Epithelial cell of prostate (primary cell): ENCODE data around the gene CAPZA3.
"Not testable (repeated sequence)": the region's sequence is repeated elsewhere in the genome, so short reads cannot be mapped to it uniquely, and the experiment has no call there.

Source experiments
- DNase-seq: peaks from one replicate; pipeline ENCODE4 v3.0.0-alpha.2; 2011; ENCODE audit warnings: low read depth, low spot score
- H3K27ac ChIP-seq: fragments of 450-650 bp; 2 replicates; pipeline ENCODE4 v1.5.1; 2017; ENCODE audit warnings: mild to moderate bottlenecking

The CAPZA3 gene, protein sequence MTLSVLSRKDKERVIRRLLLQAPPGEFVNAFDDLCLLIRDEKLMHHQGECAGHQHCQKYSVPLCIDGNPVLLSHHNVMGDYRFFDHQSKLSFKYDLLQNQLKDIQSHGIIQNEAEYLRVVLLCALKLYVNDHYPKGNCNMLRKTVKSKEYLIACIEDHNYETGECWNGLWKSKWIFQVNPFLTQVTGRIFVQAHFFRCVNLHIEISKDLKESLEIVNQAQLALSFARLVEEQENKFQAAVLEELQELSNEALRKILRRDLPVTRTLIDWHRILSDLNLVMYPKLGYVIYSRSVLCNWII

DNA sequence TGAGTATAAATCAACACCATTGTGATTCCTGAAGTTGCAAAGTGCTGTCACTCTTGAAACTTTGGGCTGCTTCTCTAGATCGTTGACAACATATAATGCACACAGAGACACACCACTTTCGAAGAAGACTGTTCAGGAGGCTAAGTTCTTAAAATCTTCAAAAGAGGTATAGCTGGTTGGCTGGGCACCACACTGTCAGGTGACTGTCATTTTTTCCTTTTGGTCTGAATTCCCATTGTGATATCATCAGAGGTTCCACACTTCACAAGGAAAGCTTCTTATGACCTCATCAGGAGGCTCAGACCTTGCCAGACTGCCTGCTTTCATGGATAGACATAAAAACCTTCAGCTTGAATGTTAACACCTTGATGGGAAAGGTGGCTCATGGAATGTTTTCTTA lies at the start of gene CAPZA3, which contains the start of gene PLCZ1:
TSS of gene CAPZA3 (plus strand) at position 301 of the 400 bp plus-strand sequence. CDS start 150 bp downstream, outside the sequence.
TSS of gene PLCZ1 (minus strand) at position 194 of the 400 bp plus-strand sequence. CDS start 641 bp downstream, outside the sequence.
- DNase-seq = no peak
- H3K27ac ChIP-seq = no peak within 1 kb of the TSS

DNA sequence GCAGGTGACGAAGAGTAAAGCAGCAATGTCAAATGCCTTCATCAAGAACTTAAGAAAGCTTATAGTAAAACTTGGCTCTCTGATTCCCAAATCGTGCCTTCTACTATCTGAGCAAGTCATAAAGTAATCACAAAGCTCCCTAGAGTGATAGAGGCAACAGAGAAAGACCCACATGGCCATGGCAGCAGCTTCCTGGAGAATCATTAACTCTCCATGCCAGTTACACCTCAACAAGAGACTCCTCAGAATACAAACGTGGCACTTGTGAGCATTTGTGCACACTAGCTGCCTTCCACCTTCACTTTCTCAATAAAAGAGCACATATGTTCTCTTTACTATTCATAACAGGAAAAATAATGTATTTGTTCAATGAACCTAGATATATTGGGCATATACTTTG lies 48.1 kb upstream of the CAPZA3 start:
- peak overlapping the region; percentile 95 for H3K27ac ChIP-seq
- DNase-seq = no peak

DNA sequence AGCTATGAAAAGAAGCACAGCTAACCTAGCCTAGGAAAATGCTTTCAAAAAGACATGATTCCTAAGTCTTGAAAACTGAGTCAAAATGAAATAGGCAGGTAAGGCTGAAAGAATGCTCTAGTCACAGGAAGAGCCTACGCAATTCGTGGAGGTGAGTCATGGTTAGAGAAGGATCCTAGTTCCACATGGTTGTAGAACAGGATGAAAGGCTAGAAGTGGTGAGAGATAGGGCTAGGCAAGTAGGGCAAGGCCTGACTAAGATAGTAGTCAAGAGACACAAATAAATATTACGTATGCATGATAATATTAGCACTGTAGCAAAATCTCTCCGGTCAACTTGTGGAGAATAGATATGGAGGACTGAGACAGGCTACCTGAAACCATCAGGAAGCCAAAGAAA lies 47.3 kb upstream of the CAPZA3 start:
- peak overlapping the region; percentile 95 for H3K27ac ChIP-seq
- DNase-seq = peak; percentile 98

DNA sequence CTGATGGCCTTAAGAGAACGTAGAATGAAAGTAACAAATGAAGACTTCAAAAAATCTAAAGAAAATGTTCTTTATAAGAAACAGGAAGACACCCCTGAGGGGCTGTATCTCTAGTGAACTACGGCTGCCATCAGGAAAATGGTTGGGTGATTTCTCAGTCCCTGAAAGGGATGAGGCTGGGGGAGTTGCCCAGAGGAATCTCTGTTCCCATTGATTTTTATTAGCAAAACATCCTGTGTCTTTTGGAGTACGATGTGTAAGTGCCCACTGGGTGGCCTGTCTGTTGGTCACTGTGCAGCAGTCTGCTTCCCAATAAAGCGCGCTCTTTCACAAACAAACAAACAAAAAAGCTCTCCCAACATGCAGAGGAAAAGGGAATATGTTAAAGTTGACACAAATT lies 43.9 kb upstream of the CAPZA3 start:
- not testable (repeated sequence) for H3K27ac ChIP-seq, DNase-seq

DNA sequence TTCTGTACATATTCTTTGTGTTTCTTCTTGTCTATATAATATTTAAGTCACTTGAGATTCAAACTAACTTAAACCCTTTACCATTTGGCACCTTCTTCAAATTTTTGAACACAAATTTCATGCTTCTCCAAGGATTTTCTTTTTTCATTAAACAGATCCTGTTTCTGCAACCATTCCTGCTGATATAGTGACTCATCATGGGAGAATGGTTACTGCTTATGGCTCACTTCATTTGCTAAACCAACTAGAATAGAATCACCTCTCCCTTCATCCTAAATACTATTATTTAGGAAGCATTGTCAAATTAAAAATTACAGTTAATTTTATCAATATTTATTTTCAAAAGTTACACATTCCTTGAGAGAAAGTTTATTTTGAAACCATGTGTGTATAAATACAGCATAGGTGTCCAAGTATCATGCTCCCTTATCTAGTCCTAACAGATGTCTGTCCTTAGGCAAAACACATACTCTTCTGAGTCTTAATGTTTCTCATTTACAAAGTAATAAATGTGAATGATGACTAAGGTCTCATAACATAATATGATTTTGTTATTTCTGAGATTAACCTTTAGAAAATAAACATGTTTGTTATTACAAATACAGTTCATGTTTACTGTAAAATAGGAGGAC lies 40.8 kb upstream of the CAPZA3 start:
- DNase-seq = no peak

DNA sequence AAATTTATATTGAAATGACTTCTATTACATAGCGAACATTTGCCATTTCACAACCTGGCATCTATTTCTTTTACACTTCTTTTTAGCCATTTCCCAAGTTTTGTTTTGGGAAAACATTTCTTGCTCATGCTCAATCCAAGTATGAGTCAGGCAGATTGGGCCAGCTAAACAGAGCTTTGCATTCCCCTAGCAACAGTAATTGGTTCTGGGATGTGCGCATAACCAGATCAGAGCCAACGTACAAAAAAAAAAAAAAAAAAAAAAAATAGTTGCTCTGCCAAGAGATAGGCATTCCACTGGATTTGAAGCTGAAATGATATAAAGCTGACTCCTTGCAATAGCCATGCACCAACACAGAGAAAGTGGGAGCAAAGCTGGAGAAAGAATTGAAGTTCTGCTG lies 37.6 kb upstream of the CAPZA3 start:
- DNase-seq = no peak
- H3K27ac ChIP-seq = no peak overlapping the region

More for the DNA sequence above, 40.8 kb upstream of the CAPZA3 start:
- H3K27ac ChIP-seq = peak overlapping the region; percentile 33

DNA sequence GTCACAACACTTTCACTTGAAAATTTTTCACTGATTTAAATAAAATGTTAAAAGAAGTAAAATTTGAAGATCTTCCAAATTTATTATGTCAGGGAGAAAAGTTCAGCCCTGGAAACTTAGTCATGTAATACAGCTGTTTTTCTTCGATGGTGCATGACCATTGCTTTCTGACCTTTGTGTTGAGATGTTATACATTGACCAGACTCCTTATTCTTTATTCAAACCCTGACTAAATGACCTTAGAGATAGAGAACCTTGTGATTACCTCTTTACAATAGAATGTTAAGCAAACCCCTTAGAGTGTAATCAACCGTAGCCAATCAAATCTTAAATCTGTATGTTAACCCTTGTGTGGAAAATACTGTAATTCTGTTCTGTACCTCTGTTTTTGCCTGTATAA lies 34.6 kb upstream of the CAPZA3 start:
- DNase-seq = no peak
- no peak overlapping the region for H3K27ac ChIP-seq

DNA sequence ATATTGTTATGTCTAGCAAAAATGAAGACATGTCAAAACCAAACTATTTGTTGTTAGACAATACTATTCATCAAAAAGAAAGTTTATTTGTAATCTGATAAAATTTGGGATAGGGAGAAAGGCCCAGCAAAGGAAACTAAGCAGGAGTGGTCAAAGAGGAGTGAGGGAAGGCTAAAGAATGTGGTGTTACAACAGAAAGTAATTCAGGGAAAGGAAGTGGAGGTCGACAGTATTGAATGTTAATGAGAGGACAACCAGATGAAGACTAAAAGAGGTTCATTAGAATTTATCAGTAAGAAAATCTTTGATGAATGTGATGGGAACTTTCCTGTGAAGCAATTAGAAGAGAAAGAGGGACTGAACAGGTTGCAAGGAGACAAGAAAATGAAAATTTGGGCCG lies 34.0 kb upstream of the CAPZA3 start:
- no peak for DNase-seq
- no peak overlapping the region for H3K27ac ChIP-seq

DNA sequence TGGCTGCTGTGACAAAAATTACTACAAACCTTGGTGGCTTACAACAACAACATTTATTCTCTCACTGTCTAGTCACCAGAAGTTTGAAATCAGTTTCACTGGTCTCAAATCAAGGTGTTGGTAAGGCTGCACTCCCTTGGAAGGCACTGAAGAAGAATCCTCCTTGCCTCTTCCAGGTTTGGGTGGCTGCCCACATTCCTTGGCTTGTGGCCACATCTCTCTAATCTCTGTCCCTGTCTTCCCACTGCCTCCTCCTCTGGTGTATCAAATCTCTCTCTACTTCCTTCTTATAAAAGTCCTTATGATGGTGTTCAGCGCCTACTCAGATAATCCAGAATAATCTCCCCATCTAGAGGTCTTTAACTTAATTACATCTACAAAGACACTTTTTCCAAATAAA lies 31.1 kb upstream of the CAPZA3 start:
- no peak overlapping the region for H3K27ac ChIP-seq
- no peak for DNase-seq

DNA sequence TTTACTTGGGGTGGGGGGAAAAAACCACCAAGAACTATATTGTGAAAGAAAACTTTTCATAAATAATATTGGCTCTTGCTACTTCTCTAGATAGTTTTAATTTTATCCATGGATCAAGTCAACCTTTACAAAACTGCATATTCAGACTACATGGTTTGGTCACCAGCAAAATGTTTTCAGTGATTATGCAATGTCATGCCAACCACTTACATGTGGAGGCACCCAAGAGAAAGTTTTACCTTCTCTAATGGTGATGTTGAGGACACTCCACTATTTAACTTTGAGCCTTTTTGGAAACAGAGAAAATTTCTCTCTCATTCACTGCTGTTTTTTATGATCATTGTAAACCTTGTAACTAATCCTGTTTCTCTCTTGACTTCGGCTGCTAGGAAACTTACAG lies 21.7 kb upstream of the CAPZA3 start:
- H3K27ac ChIP-seq = no peak overlapping the region
- DNase-seq = no peak

DNA sequence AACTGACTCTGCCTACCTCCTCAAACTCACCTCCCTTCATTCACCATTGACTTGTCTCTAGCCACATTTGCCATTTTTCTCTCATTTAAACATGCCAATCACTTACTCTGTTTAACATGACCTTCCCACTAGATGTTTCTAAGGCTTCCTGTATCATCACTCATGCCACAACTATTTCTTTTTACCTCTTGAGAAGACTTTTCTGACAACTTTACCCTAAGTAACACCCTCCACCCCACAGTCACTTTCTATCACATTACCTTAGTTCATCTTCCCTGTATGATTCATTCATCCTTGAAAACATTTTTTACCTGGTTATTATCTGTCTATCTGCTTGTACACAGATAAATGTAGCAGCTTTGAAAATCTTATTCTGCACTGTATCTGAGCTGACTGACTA lies 19.5 kb upstream of the CAPZA3 start:
- peak; percentile 27 for DNase-seq
- H3K27ac ChIP-seq = peak overlapping the region; percentile 83

DNA sequence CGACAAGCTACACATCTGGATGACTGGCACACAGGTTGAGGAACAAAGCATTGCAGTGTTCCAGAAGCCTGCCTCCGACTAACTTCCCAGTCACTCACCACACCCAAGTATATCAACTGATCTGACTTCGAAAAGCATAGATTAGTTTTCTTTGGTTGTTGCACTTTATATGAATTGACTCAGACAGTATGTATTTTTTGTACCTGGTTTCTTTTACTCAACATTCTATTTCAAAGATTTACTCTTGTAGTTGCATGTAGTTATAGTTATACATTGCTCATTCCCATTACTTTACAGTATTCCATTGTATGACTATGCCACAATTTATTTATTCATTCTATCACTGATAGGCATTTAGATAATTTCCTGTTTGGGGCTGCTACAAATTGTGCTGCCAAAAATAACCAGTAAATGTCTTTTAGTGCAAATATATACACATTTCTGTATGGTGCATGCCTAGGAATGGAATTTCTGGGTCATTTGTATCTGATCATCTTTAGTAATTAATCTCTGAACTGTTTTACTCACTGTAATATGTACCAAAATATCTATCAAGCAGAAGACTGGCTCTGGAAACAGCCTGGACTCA lies 17.9 kb upstream of the CAPZA3 start:
- H3K27ac ChIP-seq = peak overlapping the region; percentile 83
- DNase-seq = peak; percentile 73

DNA sequence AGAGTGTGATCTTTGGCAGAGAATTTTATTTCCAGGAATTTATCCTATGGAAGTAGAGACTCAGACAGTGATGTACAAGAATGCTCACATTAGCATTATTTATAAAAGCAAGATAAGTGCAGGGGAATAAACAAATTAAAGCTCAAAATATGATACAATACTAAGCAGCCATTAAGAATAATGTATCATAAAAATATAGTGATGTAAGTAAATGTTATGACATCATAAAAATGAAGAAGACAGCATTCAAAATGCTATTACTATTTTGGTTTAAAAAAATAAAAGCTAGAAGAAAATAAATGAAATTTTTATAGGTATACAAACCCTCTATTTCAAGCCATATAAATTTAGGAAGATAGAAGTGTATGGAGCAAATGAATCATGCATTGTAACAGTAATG lies 17.2 kb upstream of the CAPZA3 start:
- peak overlapping the region; percentile 83 for H3K27ac ChIP-seq

DNA sequence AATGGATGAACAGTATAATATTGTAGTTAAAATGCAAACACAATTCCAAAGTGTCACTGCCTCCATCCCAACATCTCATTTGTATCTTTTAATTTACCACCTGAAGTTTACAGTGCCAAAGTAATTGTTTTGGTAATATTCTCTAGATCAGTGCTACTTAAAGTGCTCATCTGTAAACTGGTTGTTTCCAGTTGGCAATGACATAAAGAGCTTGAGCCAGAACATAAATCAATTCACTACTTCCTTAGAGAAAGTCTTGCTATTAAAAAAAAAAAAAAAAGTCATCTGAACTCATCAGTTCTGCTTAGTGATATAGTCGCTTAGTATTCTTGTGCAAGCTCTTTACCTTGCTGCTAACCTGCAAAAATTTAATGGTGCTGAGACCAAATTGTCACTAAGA lies 16.5 kb upstream of the CAPZA3 start:
- H3K27ac ChIP-seq = peak overlapping the region; percentile 83
- DNase-seq = no peak

More for the DNA sequence above, 17.2 kb upstream of the CAPZA3 start:
- no peak for DNase-seq

DNA sequence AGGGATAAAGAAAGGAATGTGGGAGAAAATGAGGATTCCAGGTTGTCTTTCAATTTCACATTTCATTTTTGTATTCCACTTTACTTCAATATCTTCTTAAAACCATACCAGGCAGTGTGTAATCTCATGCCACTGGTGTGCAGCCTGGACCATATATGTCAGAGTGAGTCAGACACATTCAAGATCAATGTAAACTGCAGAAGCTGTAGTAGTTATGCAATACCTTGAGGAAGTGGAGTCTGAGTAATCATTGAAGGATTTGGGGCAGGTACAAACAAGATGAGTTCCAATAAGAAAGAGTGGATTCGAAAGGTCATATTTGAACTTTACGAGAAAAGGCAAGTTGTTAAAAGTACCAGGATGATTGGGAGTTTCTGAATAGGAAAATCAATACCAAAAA lies 14.2 kb upstream of the CAPZA3 start:
- peak overlapping the region; percentile 89 for H3K27ac ChIP-seq
- DNase-seq = peak; percentile 94

DNA sequence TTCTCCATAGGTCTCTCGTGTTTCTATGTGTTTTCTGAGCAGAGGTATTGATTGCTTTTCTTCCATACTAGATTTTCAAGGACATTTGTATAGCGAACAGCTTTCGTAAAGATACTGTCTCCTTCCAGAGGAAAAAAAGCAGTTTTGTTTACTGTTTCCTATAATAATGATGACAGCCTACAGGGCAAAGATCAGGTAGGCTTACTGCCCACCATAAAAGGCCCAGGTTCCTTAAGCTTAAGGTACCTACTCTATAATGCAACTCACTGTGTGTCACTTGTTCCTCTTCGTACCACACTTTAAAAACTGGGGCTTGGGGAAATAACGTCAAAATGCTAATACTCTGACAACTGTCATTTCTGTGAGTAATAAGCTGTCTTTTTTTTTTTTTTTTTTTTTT lies 6.8 kb upstream of the CAPZA3 start:
- no peak for DNase-seq
- H3K27ac ChIP-seq = no peak overlapping the region

DNA sequence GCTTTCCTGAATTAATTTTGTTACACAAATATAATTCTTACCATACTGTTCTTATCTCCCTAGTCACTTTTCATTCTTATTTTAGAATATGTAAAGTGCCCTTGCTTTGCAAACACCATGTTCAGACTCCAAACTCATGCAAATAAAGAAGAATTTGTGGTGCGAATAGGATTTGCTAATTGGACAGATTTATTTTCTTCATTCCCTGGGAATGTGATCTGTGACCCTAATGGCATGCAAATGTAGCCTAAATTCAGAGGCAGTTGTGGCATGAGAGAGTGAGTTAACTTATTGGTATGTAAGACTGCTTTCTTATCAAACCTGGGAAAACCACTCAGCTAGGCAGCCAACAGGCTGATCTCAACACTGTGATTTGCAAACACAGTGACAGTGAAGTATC lies 10.0 kb downstream of the CAPZA3 start:
- H3K27ac ChIP-seq = no peak overlapping the region
- DNase-seq = no peak

DNA sequence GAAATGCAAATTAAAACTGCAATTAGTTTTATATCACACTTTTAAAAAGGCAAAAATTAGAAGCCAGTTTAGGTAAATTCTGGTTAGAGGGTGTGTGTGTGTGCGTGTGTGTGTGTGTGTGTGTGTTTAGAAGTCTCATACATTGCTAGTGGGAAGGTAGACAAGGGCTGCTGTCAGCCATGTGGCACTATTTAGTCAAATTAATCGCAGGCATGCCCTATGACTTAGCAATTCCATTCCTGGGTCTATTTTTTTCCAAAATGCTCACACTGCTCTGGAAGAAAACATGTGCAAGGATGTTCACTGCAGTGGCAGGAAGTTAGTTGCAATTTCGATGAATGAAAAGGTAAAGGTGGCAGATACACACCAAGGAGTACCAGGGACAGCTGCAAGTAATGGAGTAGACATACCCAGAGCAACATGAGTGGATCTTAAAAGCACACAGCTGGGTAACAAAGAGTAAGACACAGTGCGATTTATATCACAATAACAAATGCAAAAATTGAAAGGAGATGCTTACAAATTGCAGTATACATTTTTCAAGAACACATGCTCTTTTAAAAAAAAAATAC lies 11.6 kb downstream of the CAPZA3 start:
- H3K27ac ChIP-seq = no peak overlapping the region
- DNase-seq = no peak

DNA sequence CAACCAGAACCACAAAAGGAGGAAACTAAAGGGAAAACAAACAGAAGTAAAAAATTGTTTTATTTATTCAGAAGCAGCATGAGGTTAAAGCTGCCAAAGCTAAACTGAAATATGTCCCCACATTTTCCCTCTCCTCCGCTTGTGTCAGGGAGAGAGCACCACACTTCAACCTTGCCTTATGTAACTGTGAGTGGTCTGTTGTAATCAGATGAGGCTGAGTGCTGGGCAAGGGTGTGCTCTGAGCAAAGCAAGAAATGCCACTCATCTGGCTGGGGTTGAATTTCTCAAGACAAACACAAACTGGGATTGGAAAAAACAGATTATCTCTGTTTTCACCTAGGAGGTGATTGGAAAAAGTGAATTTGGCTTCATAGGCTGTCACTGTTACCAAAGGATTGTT lies 12.2 kb downstream of the CAPZA3 start:
- H3K27ac ChIP-seq = no peak overlapping the region
- DNase-seq = no peak

DNA sequence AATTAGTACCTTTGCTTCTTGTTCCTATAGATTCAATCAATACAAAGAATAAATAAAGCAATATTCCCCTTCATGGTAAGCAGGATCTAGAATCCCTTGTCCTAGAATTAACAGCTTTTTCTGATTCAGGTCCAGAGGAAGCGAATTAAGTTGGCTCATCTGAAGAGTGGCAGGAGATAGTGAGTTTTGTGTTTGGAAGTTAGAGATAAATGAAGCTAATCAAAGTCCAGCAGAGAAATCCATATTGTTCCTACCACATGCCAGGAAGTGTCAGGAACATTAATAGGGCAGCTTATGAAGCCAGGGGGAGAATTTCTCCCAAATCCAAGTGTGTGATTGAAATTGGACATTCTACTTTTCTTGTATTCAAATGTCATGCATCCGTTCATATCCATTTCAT lies 13.9 kb downstream of the CAPZA3 start:
- no peak overlapping the region for H3K27ac ChIP-seq
- DNase-seq = no peak

DNA sequence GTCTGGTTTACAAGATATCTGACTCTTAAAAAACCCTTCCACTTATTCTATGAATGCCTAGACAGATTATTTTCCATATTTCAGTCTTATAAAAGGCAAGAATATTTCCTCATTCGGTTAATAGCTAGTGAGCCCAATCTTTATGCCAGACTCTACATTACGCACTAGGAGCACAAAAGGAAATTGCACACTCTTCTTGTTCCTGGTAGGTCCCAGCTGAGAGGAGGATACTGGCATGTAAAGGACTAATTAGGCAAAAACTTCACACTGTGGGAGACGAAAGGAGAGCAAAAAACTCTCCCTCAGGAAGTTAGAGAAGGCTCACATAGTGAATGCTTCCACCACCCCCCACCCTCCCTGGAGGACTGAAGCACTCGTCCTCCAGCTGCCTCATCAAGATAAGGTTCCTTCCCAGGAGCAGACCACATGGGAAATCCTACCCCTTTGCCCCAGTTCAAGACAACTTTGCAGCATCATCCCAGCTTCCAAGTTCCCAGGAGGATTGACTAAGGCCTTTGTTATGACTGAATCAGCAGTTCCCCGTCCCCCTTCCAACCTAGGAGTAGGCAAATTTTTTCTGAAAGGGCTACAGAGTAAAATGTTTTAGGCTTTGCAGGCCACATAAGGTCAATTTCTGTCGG lies 14.5 kb downstream of the CAPZA3 start:
- no peak overlapping the region for H3K27ac ChIP-seq
- DNase-seq = no peak
